Sigmoid colon (tissue), 4 donors: ENCODE results near the gene DUSP9.
"Not testable (repeated sequence)": the region's sequence is repeated elsewhere in the genome, so short reads cannot be mapped to it uniquely, and the experiment has no call there.

Experiments
- POLR2A ChIP-seq, 2 donors: fragments of 450-650 bp; IDR thresholded peaks; one replicate each; pipeline ENCODE4 v1.6.1; 2016; ENCODE audit warnings: antibody characterized with exemption in 2 of 2, mild to moderate bottlenecking in 2 of 2, moderate library complexity in 2 of 2
- POLR2AphosphoS5 ChIP-seq, 4 donors: sonication (generic); formaldehyde crosslinking; IDR thresholded peaks; one replicate each; pipeline ENCODE4 v1.6.1; 2017; ENCODE audit warnings: antibody characterized with exemption in 4 of 4
- TF ChIP-seq, protein P1 (sequence below), 4 experiments: fragments of 450-650 bp in 3 of 4; fragments of 200-600 bp in 1 of 4; IDR thresholded peaks; one replicate each; pipeline ENCODE4 v1.5.1; 2016 to 2019; ENCODE audit warnings: antibody characterized with exemption in 4 of 4, mild to moderate bottlenecking in 3 of 4, moderate library complexity in 2 of 4

DNA sequence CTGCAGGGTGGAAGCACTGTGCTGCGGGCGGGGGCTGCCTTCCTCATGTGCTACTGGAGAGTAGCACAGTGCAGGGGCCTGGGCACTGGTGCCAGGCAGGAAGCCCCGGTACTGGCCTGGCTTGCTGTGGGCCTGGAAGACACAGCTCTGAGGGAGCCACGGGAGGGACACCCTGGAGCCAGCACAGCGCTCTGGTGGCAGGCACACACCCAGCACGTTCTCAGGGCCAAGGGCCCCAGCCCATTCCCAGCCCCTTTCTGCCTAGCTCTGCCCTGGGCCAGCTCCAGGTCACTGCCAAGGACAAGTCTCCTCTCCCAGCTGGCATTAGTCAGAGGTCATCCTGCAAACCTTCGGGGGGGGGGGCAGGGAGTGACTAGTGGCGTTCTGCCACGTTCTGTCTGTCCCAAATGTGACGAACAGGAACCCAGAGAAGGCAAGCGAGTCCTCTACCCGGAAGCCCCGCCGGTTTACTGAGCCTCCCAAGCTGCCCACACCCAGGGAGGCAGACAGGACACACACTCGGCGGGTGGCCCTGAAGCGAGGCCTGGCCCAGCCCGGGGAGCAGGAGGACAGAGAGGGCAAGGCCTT, 52.9 kb downstream of the DUSP9 start:
- TF ChIP-seq POLR2A, POLR2AphosphoS5 (IDR thresholded peaks at IDR 0.05): not testable (repeated sequence)
- TF ChIP-seq, protein P1, sequence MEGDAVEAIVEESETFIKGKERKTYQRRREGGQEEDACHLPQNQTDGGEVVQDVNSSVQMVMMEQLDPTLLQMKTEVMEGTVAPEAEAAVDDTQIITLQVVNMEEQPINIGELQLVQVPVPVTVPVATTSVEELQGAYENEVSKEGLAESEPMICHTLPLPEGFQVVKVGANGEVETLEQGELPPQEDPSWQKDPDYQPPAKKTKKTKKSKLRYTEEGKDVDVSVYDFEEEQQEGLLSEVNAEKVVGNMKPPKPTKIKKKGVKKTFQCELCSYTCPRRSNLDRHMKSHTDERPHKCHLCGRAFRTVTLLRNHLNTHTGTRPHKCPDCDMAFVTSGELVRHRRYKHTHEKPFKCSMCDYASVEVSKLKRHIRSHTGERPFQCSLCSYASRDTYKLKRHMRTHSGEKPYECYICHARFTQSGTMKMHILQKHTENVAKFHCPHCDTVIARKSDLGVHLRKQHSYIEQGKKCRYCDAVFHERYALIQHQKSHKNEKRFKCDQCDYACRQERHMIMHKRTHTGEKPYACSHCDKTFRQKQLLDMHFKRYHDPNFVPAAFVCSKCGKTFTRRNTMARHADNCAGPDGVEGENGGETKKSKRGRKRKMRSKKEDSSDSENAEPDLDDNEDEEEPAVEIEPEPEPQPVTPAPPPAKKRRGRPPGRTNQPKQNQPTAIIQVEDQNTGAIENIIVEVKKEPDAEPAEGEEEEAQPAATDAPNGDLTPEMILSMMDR (IDR thresholded peaks at IDR 0.05): not testable (repeated sequence)
